H1 (cell line): ENCODE measurements around the gene TUBGCP6. TPM values are rescaled to one million over a fixed set of nuclear protein-coding genes. Genes with fewer than 3 reads are reported as not detected.

Experiments
- CTCF ChIA-PET: fragments of 300-600 bp; sonication (Branson Sonifier 250); formaldehyde crosslinking; loops from one replicate; lab custom pipeline; 2021; ENCODE audit not compliant: partially characterized antibody; lab: Charles Lee
- POLR2A ChIA-PET: fragments of 300-600 bp; sonication (Branson Sonifier 250); formaldehyde crosslinking; loops from one replicate; lab custom pipeline; 2021; ENCODE audit warnings: inconsistent platforms; ENCODE audit not compliant: partially characterized antibody; lab: Charles Lee
- DNase-seq, 2 experiments: peaks; one replicate each; pipeline versions ENCODE4 v3.0.0 to v3.0.0-alpha.2; 2010 to 2022; ENCODE audit warnings: low spot score in 2 of 2, low read depth in 1 of 2, mixed read lengths in 1 of 2
- FAIRE-seq: peaks from 2 replicates; lab custom pipeline; 2011; peaks lifted over from hg19 to GRCh38; lab: Jason Lieb, UNC
- H2AFZ ChIP-seq: 2 replicates; pipeline ENCODE4 v1.8.1; 2012; ENCODE audit warnings: low read length, inconsistent platforms
- H2AK5ac ChIP-seq: 2 replicates; pipeline ENCODE4 v1.6.1; 2013; ENCODE audit warnings: low read depth, low read length
- H2BK120ac ChIP-seq: replicated peaks from 2 replicates; pipeline ENCODE3; 2013; ENCODE audit warnings: low read depth, low read length, inconsistent platforms
- H2BK12ac ChIP-seq: 2 replicates; pipeline ENCODE4 v1.6.1; 2013; ENCODE audit warnings: low read depth, low read length
- H2BK15ac ChIP-seq: 2 replicates; pipeline ENCODE4 v1.6.1; 2013; ENCODE audit warnings: low read length
- H2BK20ac ChIP-seq: 2 replicates; pipeline ENCODE4 v1.6.1; 2013; ENCODE audit warnings: low read length
- H2BK5ac ChIP-seq: 2 replicates; pipeline ENCODE4 v1.6.1; 2013; ENCODE audit warnings: low read depth, low read length
- H3K14ac ChIP-seq: 2 replicates; pipeline ENCODE4 v1.6.1; 2013; ENCODE audit warnings: inconsistent platforms; ENCODE audit not compliant: insufficient read length
- H3K18ac ChIP-seq: 2 replicates; pipeline ENCODE4 v1.6.1; 2013; ENCODE audit warnings: low read length; ENCODE audit errors: extremely low read depth
- H3K23ac ChIP-seq: 2 replicates; pipeline ENCODE4 v1.6.1; 2013; ENCODE audit warnings: inconsistent platforms; ENCODE audit not compliant: insufficient read length
- H3K23me2 ChIP-seq: 2 replicates; pipeline ENCODE4 v1.6.1; 2013; ENCODE audit warnings: low read depth, low read length
- H3K27ac ChIP-seq: 2 replicates; pipeline ENCODE4 v1.6.1; 2011; ENCODE audit warnings: low read depth, low read length, inconsistent platforms
- H3K27me3 ChIP-seq, 4 experiments: replicated peaks in 1 of 4; 1 replicate in 1 of 4; 2 replicates in 3 of 4; pipeline versions ENCODE4 v1.6.1 to v1.8.1; 2011 to 2013; ENCODE audit warnings: low read length in 3 of 4, mild to moderate bottlenecking in 3 of 4, inconsistent platforms in 2 of 4, mixed read lengths in 2 of 4, moderate library complexity in 1 of 4; ENCODE audit not compliant: control insufficient read depth in 3 of 4, insufficient read depth in 3 of 4; ENCODE audit errors: extremely low read depth in 1 of 4
- H3K36me3 ChIP-seq, 4 experiments: 2 replicates each; pipeline versions ENCODE4 v1.6.1 to v1.8.1; 2011 to 2013; ENCODE audit warnings: mild to moderate bottlenecking in 4 of 4, low read length in 3 of 4, moderate library complexity in 2 of 4, control low read depth in 1 of 4, inconsistent platforms in 1 of 4; ENCODE audit not compliant: insufficient read depth in 4 of 4, control insufficient read depth in 2 of 4
- H3K4ac ChIP-seq: replicated peaks from 2 replicates; pipeline ENCODE3; 2013; ENCODE audit warnings: low read length, low read depth, mixed read lengths, inconsistent platforms; ENCODE audit not compliant: insufficient read length
- H3K4me1 ChIP-seq, 4 experiments: replicated peaks in 1 of 4; 1 replicate in 1 of 4; 2 replicates in 3 of 4; pipeline versions ENCODE4 v1.6.1 to v1.8.1; 2011 to 2013; ENCODE audit warnings: low read length in 3 of 4, inconsistent platforms in 2 of 4, mixed read lengths in 1 of 4; ENCODE audit not compliant: insufficient read depth in 4 of 4, control insufficient read depth in 3 of 4
- H3K4me2 ChIP-seq, 2 experiments: 2 replicates each; pipeline versions ENCODE4 v1.6.1 to v1.8.1; 2011 to 2013; ENCODE audit warnings: low read depth in 2 of 2, low read length in 2 of 2, control low read depth in 1 of 2, inconsistent platforms in 1 of 2, mild to moderate bottlenecking in 1 of 2; ENCODE audit not compliant: insufficient read depth in 1 of 2
- H3K4me3 ChIP-seq, 4 experiments: fragments of 200-600, 300-600 bp in 1 of 4; sonication (generic), shearing (Covaris generic), sonication (Bioruptor Twin) in 1 of 4; 2 replicates each; pipeline versions ENCODE4 v1.5.1 to v1.8.1; 2011 to 2016; ENCODE audit warnings: low read length in 4 of 4, low read depth in 3 of 4, control low read depth in 2 of 4, inconsistent platforms in 2 of 4, mild to moderate bottlenecking in 2 of 4, mixed read lengths in 1 of 4, moderate library complexity in 1 of 4; ENCODE audit not compliant: insufficient read depth in 2 of 4; ENCODE audit errors: extremely low read depth in 1 of 4
- H3K56ac ChIP-seq: replicated peaks from 2 replicates; pipeline ENCODE3; 2013; ENCODE audit warnings: low read depth, mild to moderate bottlenecking, mixed read lengths, low read length, inconsistent platforms; ENCODE audit not compliant: insufficient read length
- H3K79me1 ChIP-seq: 2 replicates; pipeline ENCODE4 v1.6.1; 2013; ENCODE audit warnings: low read depth, low read length, control low read depth
- H3K79me2 ChIP-seq, 2 experiments: 2 replicates each; pipeline versions ENCODE4 v1.6.1 to v1.8.1; 2012 to 2013; ENCODE audit warnings: low read length in 2 of 2, mild to moderate bottlenecking in 2 of 2, inconsistent platforms in 1 of 2; ENCODE audit not compliant: insufficient read depth in 2 of 2, control insufficient read depth in 1 of 2
- H3K9ac ChIP-seq, 4 experiments: replicated peaks in 1 of 4; 1 replicate in 1 of 4; 2 replicates in 3 of 4; pipeline versions ENCODE4 v1.6.1 to v1.8.1; 2011 to 2013; ENCODE audit warnings: low read depth in 3 of 4, low read length in 3 of 4, control low read depth in 2 of 4, mild to moderate bottlenecking in 2 of 4, moderate library complexity in 2 of 4, inconsistent platforms in 1 of 4; ENCODE audit errors: extremely low read depth in 1 of 4
- H3K9me3 ChIP-seq, 2 experiments: 2 replicates each; pipeline versions ENCODE4 v1.6.1 to v1.8.1; 2012 to 2013; ENCODE audit warnings: mild to moderate bottlenecking in 2 of 2, moderate library complexity in 2 of 2, control low read depth in 1 of 2, inconsistent platforms in 1 of 2, low read depth in 1 of 2, low read length in 1 of 2, mixed read lengths in 1 of 2; ENCODE audit not compliant: insufficient read depth in 2 of 2
- H4K20me1 ChIP-seq, 2 experiments: replicated peaks in 1 of 2; 2 replicates each; pipeline versions ENCODE3 to v1.8.1; 2011 to 2013; ENCODE audit warnings: inconsistent platforms in 2 of 2, low read length in 2 of 2, mild to moderate bottlenecking in 1 of 2; ENCODE audit not compliant: insufficient read depth in 2 of 2, control insufficient read depth in 1 of 2
- H4K5ac ChIP-seq: 2 replicates; pipeline ENCODE4 v1.6.1; 2013; ENCODE audit warnings: low read length, low read depth, mixed read lengths, inconsistent platforms; ENCODE audit not compliant: insufficient read length
- H4K8ac ChIP-seq: 2 replicates; pipeline ENCODE4 v1.8.0; 2013; ENCODE audit warnings: mild to moderate bottlenecking, moderate library complexity, low read length, inconsistent platforms; ENCODE audit not compliant: insufficient read depth; ENCODE audit errors: extremely low read depth
- H4K91ac ChIP-seq: replicated peaks from 2 replicates; pipeline ENCODE3; 2013; ENCODE audit warnings: low read length, mixed read lengths, inconsistent platforms; ENCODE audit not compliant: insufficient read length
- EZH2 ChIP-seq: fragments of 200-600 bp; sonication (generic); IDR thresholded peaks from 2 replicates; pipeline ENCODE4 v1.7.1; 2012; ENCODE audit warnings: low read depth, mild to moderate bottlenecking, moderate library complexity, low read length, inconsistent platforms; ENCODE audit not compliant: severe bottlenecking
- WGBS, 2 experiments: shearing (Covaris generic) in 1 of 2; methylation state at CpG; one replicate each; pipeline versions ENCODE4 v1.1.6 to v1.1.7; 2013 to 2015; ENCODE audit warnings: low lambda C conversion rate in 2 of 2, mixed read lengths in 2 of 2, inconsistent platforms in 1 of 2, low coverage in 1 of 2, missing lambda C conversion rate in 1 of 2; ENCODE audit not compliant: insufficient replicate concordance in 2 of 2, insufficient coverage in 1 of 2, insufficient read length in 1 of 2; ENCODE audit errors: extremely low coverage in 1 of 2, missing lambda C conversion rate in 1 of 2; 5-methylcytosine and 5-hydroxymethylcytosine counted together
- polyA plus RNA-seq, 7 experiments: library from polyadenylated mRNA; depleted of rRNA in 3 of 7; stranded (reverse) in 5 of 7; unstranded in 2 of 7; fragments of >200 nt in 5 of 7; fragments of 200-250 nt in 2 of 7; gene quantifications; 1 replicate in 5 of 7; 2 replicates in 1 of 7; 4 replicates in 1 of 7; pipeline versions ENCODE4 v1.2.1 to v1.2.3, GENCODE V29; 2011 to 2013; ENCODE audit warnings: missing spikeins in 2 of 7, mixed read lengths in 2 of 7
- total RNA-seq: library from RNA; stranded (reverse); fragmentation: NEBNext Ultra II Directional; extraction: Animal tissue kit (Norgen Biotek cat#: 25700); gene quantifications from 2 replicates; pipeline ENCODE4 v1.2.1, GENCODE V29; 2021

The TUBGCP6 gene
- total and polyA plus RNA-seq, 2 of the 8 experiments (the other 6 are each of a cell fraction or from before 2014, with no cell fraction given): 24.2 to 24.7 TPM

DNA sequence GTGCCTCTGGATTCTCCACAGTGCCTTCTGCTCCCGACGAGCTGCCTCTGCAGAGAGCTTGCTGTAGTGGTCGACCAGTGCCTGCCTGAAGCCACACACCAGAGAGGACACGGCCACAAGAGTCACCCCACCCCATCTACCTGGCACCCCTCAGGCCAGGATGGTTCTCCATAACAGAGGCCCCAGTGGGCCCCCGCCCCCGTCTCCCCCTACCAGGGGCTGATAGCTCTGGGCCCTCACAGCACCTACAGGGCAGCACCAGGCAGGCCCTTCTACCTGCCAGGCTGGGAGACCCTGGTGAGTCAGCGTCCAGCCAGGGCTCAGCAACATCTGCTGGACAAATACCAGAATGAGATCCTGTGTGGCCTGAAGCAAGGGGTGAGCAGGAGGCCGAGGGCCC is 22.3 kb downstream of the TUBGCP6 start:
- Histone ChIP-seq H3K9me3 (no peaks in the 10 kb centered on the region; a peak in 1 of 4 replicates), H3K79me1 (peaks cover 2% of the 10 kb centered on the region; the same call in 1 of the 2 replicates), H3K14ac (no peak overlapping the region), H2AK5ac (no peak overlapping the region), H3K4me1 (peaks cover 0 to 11% (median 2%) of the 10 kb centered on the region in 4 experiments; a peak in 3 of 7 replicates), H2BK12ac (no peak overlapping the region), H2AFZ (no peak overlapping the region), H3K4me2 (no peak overlapping the region), H4K20me1 (peaks cover 7 to 33% of the 10 kb centered on the region in 2 experiments), H3K23me2 (no peaks in the 10 kb centered on the region), H3K18ac (no peak overlapping the region), H3K4ac (no peak overlapping the region), H2BK15ac (no peak overlapping the region), H3K27me3 (no peaks in the 10 kb centered on the region), H2BK5ac (no peak overlapping the region), H3K4me3 (no peak overlapping the region), H3K27ac (no peak overlapping the region), H4K91ac (no peak overlapping the region), H2BK20ac (no peak overlapping the region), H2BK120ac (no peak overlapping the region), H3K79me2 (no peaks in the 10 kb centered on the region), H3K36me3 (peaks cover 3 to 30% (median 18%) of the 10 kb centered on the region in 4 experiments), H3K56ac (no peak overlapping the region), H4K8ac (no peak overlapping the region), H4K5ac (no peak overlapping the region), H3K9ac (no peak overlapping the region), H3K23ac (no peak overlapping the region)
- TF ChIP-seq EZH2: no peak
- CTCF ChIA-PET: interaction anchor here (0.6 to 9.2 kb wide), 4 partner anchors 18 to 245 kb away, joined by 3 to 77 read pairs (median 4); no protein-coding TSS in a partner anchor
- no peak for FAIRE-seq
- WGBS, 2 experiments: 92% methylated on average over 6 of the region's 8 CpGs; no CpG with 5 or more reads in 1 of the 2 experiments
- no peak for DNase-seq
- POLR2A ChIA-PET: no interaction called here
